Measurements from ENCODE around the gene TRIM15.
"Not testable (repeated sequence)": the region's sequence is repeated elsewhere in the genome, so short reads cannot be mapped to it uniquely, and the experiment has no call there.

The TRIM15 gene

DNA sequence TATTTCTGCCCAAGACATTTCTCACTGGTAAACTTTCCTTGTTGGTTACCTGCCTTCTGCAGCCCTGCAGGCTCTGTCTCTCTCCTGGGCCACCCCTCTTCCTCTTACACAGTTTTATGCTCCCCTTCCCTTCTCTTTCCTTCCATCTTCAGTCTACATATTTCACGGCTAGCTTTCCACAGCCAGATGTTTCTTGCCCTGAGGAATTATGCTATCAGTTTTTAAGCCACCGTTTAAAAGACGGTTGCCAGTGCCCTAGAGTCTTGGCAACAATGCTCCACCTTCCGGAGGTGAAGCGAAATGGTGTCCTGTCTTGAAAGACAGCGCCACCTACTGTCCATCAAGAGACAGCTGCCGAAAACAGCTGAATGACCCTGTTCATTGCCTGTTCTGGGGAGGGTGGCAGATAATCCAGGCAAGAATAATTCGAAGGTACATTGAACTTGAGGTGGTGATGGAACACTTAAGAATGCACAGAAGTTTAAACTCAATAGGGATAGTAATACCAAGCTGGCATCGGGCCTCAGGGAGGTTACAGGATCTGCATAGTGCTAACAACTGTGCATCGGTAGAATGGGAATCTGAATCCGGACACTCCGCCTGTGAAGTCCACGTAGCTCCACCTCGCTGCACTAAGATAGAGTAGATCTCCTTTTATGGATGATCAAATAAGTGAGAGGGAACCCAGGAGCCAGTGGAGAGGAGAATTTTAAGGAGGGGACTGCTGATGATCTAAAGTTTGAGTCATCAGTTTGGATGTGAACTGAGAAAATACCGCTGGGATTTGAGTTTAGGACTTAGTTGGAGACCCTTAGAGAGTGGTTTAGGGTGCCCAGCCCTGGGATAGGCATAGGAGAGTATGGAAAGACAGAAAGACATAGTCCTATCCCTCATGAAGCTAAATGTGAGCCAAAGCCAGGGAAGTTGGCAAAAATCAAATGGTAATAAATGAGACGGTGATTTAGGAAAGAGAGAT, 32.2 kb upstream of the TRIM15 start:
- Histone ChIP-seq H3K4me1 (ENCODE audit: control insufficient read depth, insufficient read depth, low read length) (0 out of 2 replicates have a peak, but pooled peaks cover 3% of the 10 kb centered on the region), H3K27me3 (ENCODE audit: control insufficient read depth, insufficient read depth, low read length) (peaks cover 61% of the 10 kb centered on the region), H3K27ac (ENCODE audit: low read depth, low read length) (no peak overlapping the region), H3K9me3 (ENCODE audit: control insufficient read depth, insufficient read depth, low read length) (no peaks in the 10 kb centered on the region), H3K4me3 (ENCODE audit: low read depth, low read length) (no peak overlapping the region), H3K9ac (ENCODE audit: low read depth, low read length) (no peak overlapping the region), H3K36me3 (ENCODE audit: control insufficient read depth, insufficient read depth, low read length) (no peaks in the 10 kb centered on the region)

GRCh38 chr6:30131947-30132497, 31.3 kb upstream of the TRIM15 start:
- 0 out of 2 replicates have a peak, but pooled peaks cover 3% of the 10 kb centered on the region for H3K4me1 ChIP-seq (ENCODE audit: control insufficient read depth, insufficient read depth, low read length)
- H3K27ac ChIP-seq (ENCODE audit: low read depth, low read length): no peak overlapping the region
- H3K9me3 ChIP-seq (ENCODE audit: control insufficient read depth, insufficient read depth, low read length): no peaks in the 10 kb centered on the region
- H3K4me3 ChIP-seq (ENCODE audit: low read depth, low read length): no peak overlapping the region
- peaks cover 52% of the 10 kb centered on the region for H3K27me3 ChIP-seq (ENCODE audit: control insufficient read depth, insufficient read depth, low read length)
- no peak overlapping the region for H3K9ac ChIP-seq (ENCODE audit: low read depth, low read length)
- no peaks in the 10 kb centered on the region for H3K36me3 ChIP-seq (ENCODE audit: control insufficient read depth, insufficient read depth, low read length)

DNA sequence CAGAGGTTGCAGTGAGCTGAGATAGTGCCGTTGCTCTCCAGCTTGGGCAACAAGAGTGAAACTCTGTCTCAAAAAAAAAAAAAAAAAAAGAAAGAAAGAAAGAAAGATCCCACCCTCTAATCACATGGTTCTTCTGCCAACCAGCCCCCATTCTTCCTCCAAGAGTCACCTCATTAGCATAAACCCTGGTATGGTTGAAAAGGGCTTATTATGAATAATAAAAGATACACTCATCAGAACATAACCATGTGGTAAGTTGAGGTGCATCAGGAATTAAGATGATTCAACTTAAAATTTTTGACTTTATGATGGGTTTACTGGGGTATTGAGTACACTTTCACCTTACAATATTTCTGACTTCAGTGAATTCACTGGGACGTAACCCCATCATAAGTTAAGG, 28.2 kb upstream of the TRIM15 start:
- Histone ChIP-seq H3K9ac (ENCODE audit: low read depth, low read length) (no peak overlapping the region), H3K4me1 (ENCODE audit: control insufficient read depth, insufficient read depth, low read length) (no peaks in the 10 kb centered on the region), H3K36me3 (ENCODE audit: control insufficient read depth, insufficient read depth, low read length) (no peaks in the 10 kb centered on the region), H3K4me3 (ENCODE audit: low read depth, low read length) (no peak overlapping the region), H3K27ac (ENCODE audit: low read depth, low read length) (no peak overlapping the region), H3K27me3 (ENCODE audit: control insufficient read depth, insufficient read depth, low read length) (peaks cover 21% of the 10 kb centered on the region), H3K9me3 (ENCODE audit: control insufficient read depth, insufficient read depth, low read length) (no peaks in the 10 kb centered on the region)

DNA sequence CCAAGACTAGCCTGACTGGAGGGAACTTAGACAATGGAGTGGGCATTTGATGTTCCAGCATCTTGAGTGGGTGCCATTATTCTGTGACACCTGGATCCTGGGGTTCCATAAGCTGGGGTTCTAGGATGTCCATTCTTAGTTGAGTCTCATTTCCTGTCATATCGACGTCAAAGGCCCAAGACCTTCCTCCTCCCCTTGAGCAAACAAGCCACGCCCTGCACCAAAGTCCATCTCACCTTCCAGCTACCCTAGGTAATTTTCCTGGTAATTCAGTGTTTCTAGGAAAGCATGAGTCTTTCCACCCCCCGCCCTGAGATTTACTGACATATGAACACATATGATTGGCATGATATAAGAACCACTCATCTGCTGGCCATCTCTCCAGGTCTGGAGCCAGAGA, 27.6 kb upstream of the TRIM15 start, which contains the start of gene TRIM40:
TRIM40 (plus strand) TSS at position 384 of the 400 bp plus-strand sequence. CDS start 897 bp downstream, outside the sequence.
- no peak within 1 kb of the TSS for H3K27ac ChIP-seq (ENCODE audit: low read depth, low read length)

GRCh38 chr6:30136570-30137286, 26.6 kb upstream of the TRIM15 start:
- H3K9me3 ChIP-seq (ENCODE audit: control insufficient read depth, insufficient read depth, low read length): no peaks in the 10 kb centered on the region
- peaks cover 6% of the 10 kb centered on the region for H3K27me3 ChIP-seq (ENCODE audit: control insufficient read depth, insufficient read depth, low read length)
- no peak overlapping the region for H3K4me3 ChIP-seq (ENCODE audit: low read depth, low read length)
- no peak overlapping the region for H3K9ac ChIP-seq (ENCODE audit: low read depth, low read length)
- H3K4me1 ChIP-seq (ENCODE audit: control insufficient read depth, insufficient read depth, low read length): no peaks in the 10 kb centered on the region
- no peaks in the 10 kb centered on the region for H3K36me3 ChIP-seq (ENCODE audit: control insufficient read depth, insufficient read depth, low read length)
- H3K27ac ChIP-seq (ENCODE audit: low read depth, low read length): no peak overlapping the region

More for the DNA sequence above, 27.6 kb upstream of the TRIM15 start, which contains the start of gene TRIM40:
- H3K27me3 ChIP-seq (ENCODE audit: control insufficient read depth, insufficient read depth, low read length): peaks cover 15% of the 10 kb centered on the region
- no peak within 1 kb of the TSS for H3K9ac ChIP-seq (ENCODE audit: low read depth, low read length)
- no peaks in the 10 kb centered on the region for H3K4me1 ChIP-seq (ENCODE audit: control insufficient read depth, insufficient read depth, low read length)
- no peak within 1 kb of the TSS for H3K4me3 ChIP-seq (ENCODE audit: low read depth, low read length)
- no peaks in the 10 kb centered on the region for H3K9me3 ChIP-seq (ENCODE audit: control insufficient read depth, insufficient read depth, low read length)
- no peaks in the 10 kb centered on the region for H3K36me3 ChIP-seq (ENCODE audit: control insufficient read depth, insufficient read depth, low read length)

DNA sequence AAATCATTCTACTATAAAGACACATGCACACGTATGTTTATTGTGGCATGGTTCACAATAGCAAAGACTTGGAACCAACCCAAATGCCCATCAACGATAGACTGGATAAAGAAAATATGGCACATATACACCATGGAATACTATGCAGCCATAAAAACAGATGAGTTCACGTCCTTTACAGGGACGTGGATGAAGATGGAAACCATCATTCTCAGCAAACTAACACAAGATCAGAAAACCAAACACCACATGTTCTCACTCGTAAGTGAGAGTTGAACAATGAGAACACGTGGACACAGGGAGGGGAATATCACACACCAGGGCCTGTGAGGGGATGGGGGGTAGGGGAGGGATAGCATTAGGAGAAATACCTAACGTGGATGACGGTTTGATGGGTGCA, 23.1 kb upstream of the TRIM15 start:
- not testable (repeated sequence) for H3K9me3 ChIP-seq (ENCODE audit: control insufficient read depth, insufficient read depth, low read length); H3K4me3 ChIP-seq (ENCODE audit: low read depth, low read length); H3K27ac ChIP-seq (ENCODE audit: low read depth, low read length); H3K4me1 ChIP-seq (ENCODE audit: control insufficient read depth, insufficient read depth, low read length); H3K36me3 ChIP-seq (ENCODE audit: control insufficient read depth, insufficient read depth, low read length); H3K27me3 ChIP-seq (ENCODE audit: control insufficient read depth, insufficient read depth, low read length); H3K9ac ChIP-seq (ENCODE audit: low read depth, low read length)

DNA sequence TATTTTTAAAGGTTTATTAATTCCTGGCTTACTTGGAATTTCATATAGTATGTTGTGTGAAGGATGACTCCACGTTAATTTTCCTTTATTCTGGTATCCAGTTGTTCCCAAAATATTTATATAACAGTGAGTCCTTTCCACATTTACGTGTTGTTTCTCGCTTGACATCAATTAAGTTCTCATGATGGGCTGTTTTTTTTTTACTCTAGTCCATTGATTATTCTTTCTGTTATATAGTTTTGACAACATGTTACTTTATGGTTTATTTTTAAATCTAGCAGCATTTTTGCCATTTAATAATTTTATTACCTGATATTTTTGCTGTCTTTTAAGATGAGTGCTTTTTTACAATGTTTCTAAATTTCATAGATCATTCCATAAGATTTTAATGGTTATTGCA, 20.7 kb upstream of the TRIM15 start:
- Histone ChIP-seq H3K9ac (ENCODE audit: low read depth, low read length) (no peak overlapping the region), H3K4me3 (ENCODE audit: low read depth, low read length) (no peak overlapping the region), H3K27ac (ENCODE audit: low read depth, low read length) (no peak overlapping the region), H3K27me3 (ENCODE audit: control insufficient read depth, insufficient read depth, low read length) (no peaks in the 10 kb centered on the region), H3K9me3 (ENCODE audit: control insufficient read depth, insufficient read depth, low read length) (no peaks in the 10 kb centered on the region), H3K4me1 (ENCODE audit: control insufficient read depth, insufficient read depth, low read length) (peaks cover 8% of the 10 kb centered on the region; the same call in 1 of the 2 replicates), H3K36me3 (ENCODE audit: control insufficient read depth, insufficient read depth, low read length) (no peaks in the 10 kb centered on the region)

- Histone ChIP-seq H3K36me3 (ENCODE audit: control insufficient read depth, insufficient read depth, low read length) (no peaks in the 10 kb centered on the region), H3K27ac (ENCODE audit: low read depth, low read length) (no peak overlapping the region), H3K27me3 (ENCODE audit: control insufficient read depth, insufficient read depth, low read length) (no peaks in the 10 kb centered on the region), H3K4me1 (ENCODE audit: control insufficient read depth, insufficient read depth, low read length) (peaks cover 8% of the 10 kb centered on the region; the same call in 1 of the 2 replicates), H3K9me3 (ENCODE audit: control insufficient read depth, insufficient read depth, low read length) (no peaks in the 10 kb centered on the region), H3K9ac (ENCODE audit: low read depth, low read length) (no peak overlapping the region), H3K4me3 (ENCODE audit: low read depth, low read length) (no peak overlapping the region)
These were observed 19.6 kb upstream of the TRIM15 start for GRCh38 chr6:30143780-30144179.

DNA sequence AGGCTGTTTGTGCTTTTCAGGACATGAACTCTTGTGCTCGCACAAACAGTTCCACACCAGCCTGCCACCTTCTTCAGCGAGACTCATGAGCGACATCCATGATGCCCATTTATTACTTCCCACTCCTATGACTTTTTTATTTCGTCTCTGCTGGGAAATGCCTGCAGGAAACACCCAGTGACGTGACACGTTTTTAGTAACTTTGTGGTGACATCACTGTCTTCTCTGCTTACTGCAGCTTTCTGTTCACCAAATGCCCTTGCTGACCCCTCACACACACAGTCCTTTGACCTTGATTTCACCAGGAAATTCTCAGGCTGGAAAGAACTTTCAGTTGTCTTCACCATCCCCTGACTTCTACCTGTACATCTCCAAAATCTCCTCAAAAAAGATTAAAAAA, 18.5 kb upstream of the TRIM15 start:
- H3K27me3 ChIP-seq (ENCODE audit: control insufficient read depth, insufficient read depth, low read length): no peaks in the 10 kb centered on the region
- H3K4me1 ChIP-seq (ENCODE audit: control insufficient read depth, insufficient read depth, low read length): peaks cover 8% of the 10 kb centered on the region; the same call in 1 of the 2 replicates
- no peak overlapping the region for H3K4me3 ChIP-seq (ENCODE audit: low read depth, low read length)
- H3K9ac ChIP-seq (ENCODE audit: low read depth, low read length): no peak overlapping the region
- no peak overlapping the region for H3K27ac ChIP-seq (ENCODE audit: low read depth, low read length)
- H3K9me3 ChIP-seq (ENCODE audit: control insufficient read depth, insufficient read depth, low read length): no peaks in the 10 kb centered on the region
- H3K36me3 ChIP-seq (ENCODE audit: control insufficient read depth, insufficient read depth, low read length): no peaks in the 10 kb centered on the region

DNA sequence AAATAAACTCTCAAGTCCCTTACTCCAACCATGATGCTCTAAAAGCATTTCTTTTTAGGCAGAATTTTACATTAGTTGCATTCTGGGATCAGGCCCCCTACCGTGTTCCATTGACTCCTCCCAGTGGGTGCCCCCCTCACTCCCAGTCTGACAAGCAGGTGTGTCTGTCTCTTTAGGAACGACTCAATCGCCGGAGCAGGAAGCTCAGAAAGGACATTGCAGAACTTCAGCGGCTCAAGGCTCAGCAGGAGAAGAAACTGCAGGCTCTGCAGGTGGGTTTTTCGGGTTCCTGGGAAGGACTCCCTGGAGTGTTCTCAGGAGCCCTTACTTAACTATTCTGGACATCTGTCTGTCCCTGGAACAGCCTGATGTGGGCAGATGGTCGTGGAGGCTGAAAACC, 17.5 kb upstream of the TRIM15 start:
- H3K9me3 ChIP-seq (ENCODE audit: control insufficient read depth, insufficient read depth, low read length): no peaks in the 10 kb centered on the region
- 0 out of 2 replicates have a peak, but pooled peaks cover 2% of the 10 kb centered on the region for H3K27me3 ChIP-seq (ENCODE audit: control insufficient read depth, insufficient read depth, low read length)
- no peak overlapping the region for H3K9ac ChIP-seq (ENCODE audit: low read depth, low read length)
- H3K27ac ChIP-seq (ENCODE audit: low read depth, low read length): no peak overlapping the region
- peaks cover 8% of the 10 kb centered on the region; the same call in 1 of the 2 replicates for H3K4me1 ChIP-seq (ENCODE audit: control insufficient read depth, insufficient read depth, low read length)
- no peak overlapping the region for H3K4me3 ChIP-seq (ENCODE audit: low read depth, low read length)
- no peaks in the 10 kb centered on the region for H3K36me3 ChIP-seq (ENCODE audit: control insufficient read depth, insufficient read depth, low read length)

Measured in HUES48 (cell line).